Ishikawa (cell line): ENCODE measurements around the gene PTPN11.

ENCODE experiments used
- CEBPB ChIP-seq: IDR thresholded peaks from 2 replicates; pipeline ENCODE4 v1.6.1; 2012
- CREB1 ChIP-seq: IDR thresholded peaks from 2 replicates; pipeline ENCODE4 v1.6.1; 2012; ENCODE audit warnings: low read depth
- EGR1 ChIP-seq: IDR thresholded peaks from 2 replicates; pipeline ENCODE4 v1.6.1; 2012
- EP300 ChIP-seq: IDR thresholded peaks from 2 replicates; pipeline ENCODE4 v1.6.1; 2012; ENCODE audit warnings: borderline replicate concordance
- FOXM1 ChIP-seq: IDR thresholded peaks from 2 replicates; pipeline ENCODE4 v1.6.1; 2012; ENCODE audit warnings: low read depth, borderline replicate concordance
- NFIC ChIP-seq: IDR thresholded peaks from 2 replicates; pipeline ENCODE4 v1.6.1; 2012
- RAD21 ChIP-seq: IDR thresholded peaks from 2 replicates; pipeline ENCODE4 v1.6.1; 2012; ENCODE audit warnings: low read depth
- TAF1 ChIP-seq: IDR thresholded peaks from 2 replicates; pipeline ENCODE4 v1.6.1; 2012; ENCODE audit warnings: low read depth, mild to moderate bottlenecking
- TCF12 ChIP-seq: IDR thresholded peaks from 2 replicates; pipeline ENCODE4 v1.6.1; 2012; ENCODE audit warnings: low read depth
- TEAD4 ChIP-seq: IDR thresholded peaks from 2 replicates; pipeline ENCODE4 v1.6.1; 2012
- YY1 ChIP-seq: IDR thresholded peaks from 2 replicates; pipeline ENCODE4 v1.6.1; 2012; ENCODE audit warnings: low read depth
- ZBTB7A ChIP-seq: IDR thresholded peaks from 2 replicates; pipeline ENCODE4 v1.6.1; 2012; ENCODE audit warnings: low read depth
- TF ChIP-seq, protein P1 (sequence below): IDR thresholded peaks from 2 replicates; pipeline ENCODE4 v1.6.1; 2012; ENCODE audit warnings: low read depth, mild to moderate bottlenecking
- TF ChIP-seq, protein P2 (sequence below): IDR thresholded peaks from 2 replicates; pipeline ENCODE4 v1.6.1; 2012
- TF ChIP-seq, protein P3 (sequence below): IDR thresholded peaks from 2 replicates; pipeline ENCODE4 v1.6.1; 2012

Gene PTPN11

DNA sequence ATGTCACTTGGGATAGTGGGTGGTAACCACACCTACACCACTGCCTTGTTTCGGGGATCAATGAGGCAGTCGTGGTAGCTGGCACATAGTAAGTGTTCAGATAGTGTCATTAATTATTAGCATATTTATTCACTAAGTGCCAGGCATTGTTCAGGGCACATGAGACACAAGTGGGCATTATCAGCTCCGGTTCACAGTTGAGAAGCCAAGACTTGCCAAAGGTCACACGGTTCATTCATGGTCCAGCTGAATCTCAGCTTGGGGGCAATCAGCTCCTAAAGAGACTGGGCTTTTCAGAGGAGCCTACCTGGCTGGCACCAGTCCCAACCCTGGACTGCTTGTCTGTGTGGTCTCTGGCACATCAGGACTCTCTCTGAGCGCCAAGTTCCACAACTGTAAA, 121.3 kb downstream of the PTPN11 start:
- TF ChIP-seq ZBTB7A: no peak
- TF ChIP-seq CEBPB: no peak
- no peak for TF ChIP-seq FOXM1
- no peak for TF ChIP-seq EP300
- TF ChIP-seq YY1: no peak
- TF ChIP-seq, protein P1, sequence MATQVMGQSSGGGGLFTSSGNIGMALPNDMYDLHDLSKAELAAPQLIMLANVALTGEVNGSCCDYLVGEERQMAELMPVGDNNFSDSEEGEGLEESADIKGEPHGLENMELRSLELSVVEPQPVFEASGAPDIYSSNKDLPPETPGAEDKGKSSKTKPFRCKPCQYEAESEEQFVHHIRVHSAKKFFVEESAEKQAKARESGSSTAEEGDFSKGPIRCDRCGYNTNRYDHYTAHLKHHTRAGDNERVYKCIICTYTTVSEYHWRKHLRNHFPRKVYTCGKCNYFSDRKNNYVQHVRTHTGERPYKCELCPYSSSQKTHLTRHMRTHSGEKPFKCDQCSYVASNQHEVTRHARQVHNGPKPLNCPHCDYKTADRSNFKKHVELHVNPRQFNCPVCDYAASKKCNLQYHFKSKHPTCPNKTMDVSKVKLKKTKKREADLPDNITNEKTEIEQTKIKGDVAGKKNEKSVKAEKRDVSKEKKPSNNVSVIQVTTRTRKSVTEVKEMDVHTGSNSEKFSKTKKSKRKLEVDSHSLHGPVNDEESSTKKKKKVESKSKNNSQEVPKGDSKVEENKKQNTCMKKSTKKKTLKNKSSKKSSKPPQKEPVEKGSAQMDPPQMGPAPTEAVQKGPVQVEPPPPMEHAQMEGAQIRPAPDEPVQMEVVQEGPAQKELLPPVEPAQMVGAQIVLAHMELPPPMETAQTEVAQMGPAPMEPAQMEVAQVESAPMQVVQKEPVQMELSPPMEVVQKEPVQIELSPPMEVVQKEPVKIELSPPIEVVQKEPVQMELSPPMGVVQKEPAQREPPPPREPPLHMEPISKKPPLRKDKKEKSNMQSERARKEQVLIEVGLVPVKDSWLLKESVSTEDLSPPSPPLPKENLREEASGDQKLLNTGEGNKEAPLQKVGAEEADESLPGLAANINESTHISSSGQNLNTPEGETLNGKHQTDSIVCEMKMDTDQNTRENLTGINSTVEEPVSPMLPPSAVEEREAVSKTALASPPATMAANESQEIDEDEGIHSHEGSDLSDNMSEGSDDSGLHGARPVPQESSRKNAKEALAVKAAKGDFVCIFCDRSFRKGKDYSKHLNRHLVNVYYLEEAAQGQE: no peak
- TF ChIP-seq CREB1: no peak
- TF ChIP-seq, protein P2, sequence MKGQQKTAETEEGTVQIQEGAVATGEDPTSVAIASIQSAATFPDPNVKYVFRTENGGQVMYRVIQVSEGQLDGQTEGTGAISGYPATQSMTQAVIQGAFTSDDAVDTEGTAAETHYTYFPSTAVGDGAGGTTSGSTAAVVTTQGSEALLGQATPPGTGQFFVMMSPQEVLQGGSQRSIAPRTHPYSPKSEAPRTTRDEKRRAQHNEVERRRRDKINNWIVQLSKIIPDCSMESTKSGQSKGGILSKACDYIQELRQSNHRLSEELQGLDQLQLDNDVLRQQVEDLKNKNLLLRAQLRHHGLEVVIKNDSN: no peak
- no peak for TF ChIP-seq TEAD4
- no peak for TF ChIP-seq EGR1
- no peak for TF ChIP-seq RAD21
- TF ChIP-seq TAF1: no peak

DNA sequence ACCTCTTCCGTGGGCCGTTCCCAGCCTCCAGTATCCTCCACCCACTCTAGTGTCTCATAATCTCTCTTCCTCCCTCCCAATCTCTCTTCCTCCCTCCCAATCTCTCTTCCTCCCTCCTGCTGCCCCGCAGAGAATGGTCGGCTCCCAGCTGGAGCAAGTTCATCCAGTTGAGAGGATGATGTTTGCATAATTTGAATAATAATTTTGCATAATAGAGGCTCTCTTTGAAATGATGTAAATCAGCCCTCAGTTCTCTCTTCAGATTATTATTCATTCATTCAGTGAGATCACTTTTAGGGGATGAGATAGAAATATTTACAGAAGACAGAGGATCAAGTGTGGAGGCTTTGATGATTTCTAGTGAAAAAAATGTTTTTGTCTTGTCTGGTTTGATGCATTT, 125.0 kb downstream of the PTPN11 start:
- TF ChIP-seq YY1 (no peak), NFIC (no peak), ZBTB7A (no peak), TEAD4 (no peak), TCF12 (no peak), FOXM1 (no peak), CREB1 (no peak), TAF1 (no peak)
- TF ChIP-seq, protein P3, sequence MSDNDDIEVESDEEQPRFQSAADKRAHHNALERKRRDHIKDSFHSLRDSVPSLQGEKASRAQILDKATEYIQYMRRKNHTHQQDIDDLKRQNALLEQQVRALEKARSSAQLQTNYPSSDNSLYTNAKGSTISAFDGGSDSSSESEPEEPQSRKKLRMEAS: no peak

DNA sequence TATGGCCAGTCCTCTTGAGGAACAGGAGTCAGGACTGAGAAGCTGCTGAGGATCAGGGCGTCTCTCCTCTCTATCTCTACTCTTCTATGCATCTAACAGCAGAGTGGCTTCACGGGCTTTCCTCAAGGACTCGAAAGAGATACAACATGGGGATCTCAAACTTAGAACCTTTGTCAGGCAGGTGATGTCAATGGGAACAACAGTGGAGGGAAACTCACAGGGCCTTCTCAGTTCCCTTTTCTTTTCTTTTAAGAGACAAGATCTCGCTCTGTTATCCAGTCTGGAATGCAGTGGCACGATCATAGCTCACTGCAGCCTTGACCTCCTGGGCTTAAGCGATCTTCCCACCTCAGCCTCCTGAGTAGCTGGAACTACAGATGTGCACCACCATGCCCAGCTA, 127.6 kb downstream of the PTPN11 start:
- no peak for TF ChIP-seq EP300
- TF ChIP-seq, protein P2: no peak
- TF ChIP-seq FOXM1: no peak
- TF ChIP-seq, protein P3: no peak
- TF ChIP-seq NFIC: no peak
- no peak for TF ChIP-seq YY1
- no peak for TF ChIP-seq TEAD4
- no peak for TF ChIP-seq CEBPB
- TF ChIP-seq CREB1: no peak
- TF ChIP-seq, protein P1: no peak

DNA sequence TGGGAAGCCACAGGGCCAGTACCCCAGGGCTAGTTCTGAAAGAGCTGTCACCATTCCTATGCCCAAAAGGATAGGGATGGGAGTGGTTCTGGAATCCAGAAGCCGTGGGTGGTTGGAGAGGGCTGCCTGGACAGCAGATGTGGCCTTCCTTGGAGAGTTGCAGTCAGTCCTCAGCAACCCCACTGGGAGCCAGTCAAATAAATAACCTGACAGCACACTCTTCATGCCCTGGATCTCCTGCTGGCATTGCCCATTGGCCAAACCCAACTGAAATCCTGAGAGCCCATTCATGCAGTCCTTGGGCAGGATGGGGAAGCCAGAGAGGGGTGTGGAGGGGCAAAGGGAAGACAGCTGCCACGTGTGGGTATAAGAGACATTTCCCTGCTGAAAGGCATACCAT, 128.2 kb downstream of the PTPN11 start:
- TF ChIP-seq YY1 (no peak), FOXM1 (no peak), EP300 (no peak), TEAD4 (no peak)

DNA sequence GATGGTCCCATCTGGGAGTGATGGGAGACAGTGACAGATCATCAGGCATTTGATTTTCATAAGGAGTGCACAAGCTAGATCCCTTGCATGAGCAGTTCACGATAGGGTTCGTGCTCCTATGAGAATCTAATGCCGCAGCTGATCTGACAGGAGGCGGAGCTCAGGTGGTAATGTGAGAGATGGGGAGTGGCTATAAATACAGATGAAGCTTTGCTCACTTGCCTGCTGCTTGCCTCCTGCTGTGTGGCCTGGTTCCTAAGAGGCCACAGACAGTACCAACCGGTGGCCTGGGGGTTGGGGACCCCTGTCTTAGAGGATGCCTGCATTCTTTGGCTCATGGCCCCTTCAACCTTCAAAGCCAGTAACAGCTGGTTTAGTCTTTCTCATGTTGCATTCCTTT, 130.3 kb downstream of the PTPN11 start:
- TF ChIP-seq CEBPB (no peak), TCF12 (no peak), FOXM1 (no peak), EGR1 (no peak), TEAD4 (no peak), RAD21 (no peak), EP300 (no peak), NFIC (no peak), TAF1 (no peak), CREB1 (no peak), YY1 (no peak), ZBTB7A (no peak)
- TF ChIP-seq, protein P3: no peak
- TF ChIP-seq, protein P2: no peak
- TF ChIP-seq, protein P1: no peak
